HL-60 (cell line): Measurements from ENCODE around the gene C10orf71.

ENCODE experiments used
- DNase-seq, 2 experiments: peaks; one replicate each; pipeline ENCODE4 v3.0.0-alpha.2; 2010 to 2020; ENCODE audit warnings: low read depth in 1 of 2, low spot score in 1 of 2
- H3K27ac ChIP-seq: fragments of 250-450 bp; sonication (Bioruptor Pico); replicated peaks from 2 replicates; pipeline ENCODE4 v1.5.1; 2020; ENCODE audit warnings: mild to moderate bottlenecking, moderate library complexity
- H3K27me3 ChIP-seq: fragments of 250-450 bp; sonication (Bioruptor Pico); 2 replicates; pipeline ENCODE4 v1.5.1; 2021; ENCODE audit warnings: mild to moderate bottlenecking, moderate library complexity; ENCODE audit not compliant: insufficient read depth, poor library complexity, severe bottlenecking
- H3K4me3 ChIP-seq: replicated peaks from 2 replicates; pipeline ENCODE4 v1.5.1; 2011; ENCODE audit warnings: mild to moderate bottlenecking, control low read depth, low read length; ENCODE audit not compliant: insufficient read depth
- CTCF ChIP-seq: IDR thresholded peaks from one replicate; pipeline ENCODE4 v1.5.1; 2011; ENCODE audit warnings: low read length, control low read depth, inconsistent platforms; ENCODE audit not compliant: insufficient read depth
- GABPA ChIP-seq: IDR thresholded peaks from 2 replicates; pipeline ENCODE4 v1.6.1; 2012; ENCODE audit warnings: low read depth
- POLR2AphosphoS5 ChIP-seq: IDR thresholded peaks from 2 replicates; pipeline ENCODE4 v1.6.1; 2012; ENCODE audit warnings: low read depth
- REST ChIP-seq: IDR thresholded peaks from 2 replicates; pipeline ENCODE4 v1.6.1; 2012; ENCODE audit warnings: low read depth; ENCODE audit not compliant: insufficient replicate concordance
- SPI1 ChIP-seq: IDR thresholded peaks from 2 replicates; pipeline ENCODE4 v1.6.1; 2012; ENCODE audit warnings: low read depth, mild to moderate bottlenecking, borderline replicate concordance

C10orf71 gene

GRCh38 chr10:49290607-49291006 is 8.4 kb upstream of the C10orf71 start:
- DNase-seq = no peak
- no peaks in the 10 kb centered on the region for H3K27me3 ChIP-seq
- H3K27ac ChIP-seq = no peak overlapping the region
- TF ChIP-seq REST (no peak), GABPA (no peak), SPI1 (no peak), POLR2AphosphoS5 (no peak), CTCF (no peak)
- no peak overlapping the region for H3K4me3 ChIP-seq

GRCh38 chr10:49292565-49293207 is 6.3 kb upstream of the C10orf71 start:
- no peak overlapping the region for H3K27ac ChIP-seq

More at GRCh38 chr10:49292565-49293207, 6.3 kb upstream of the C10orf71 start:
- H3K4me3 ChIP-seq = no peak overlapping the region
- no peak for DNase-seq
- TF ChIP-seq REST = no peak
- no peak for TF ChIP-seq SPI1
- no peak for TF ChIP-seq POLR2AphosphoS5
- TF ChIP-seq GABPA = no peak
- no peak for TF ChIP-seq CTCF
- no peaks in the 10 kb centered on the region for H3K27me3 ChIP-seq
